Neural cell (in vitro differentiated cells): ENCODE measurements around the gene PLXNA3. TPM values are rescaled to one million over a fixed set of nuclear protein-coding genes. Genes with fewer than 3 reads are reported as not detected.

Source experiments
- H2AFZ ChIP-seq: fragments of 200-600, 300-800 bp; sonication (generic), shearing (Covaris generic); 2 replicates; pipeline ENCODE4 v1.6.0; 2014; ENCODE audit warnings: low read depth, mild to moderate bottlenecking, antibody characterized with exemption, low read length, moderate library complexity
- H3F3A ChIP-seq: fragments of 200-600 bp; shearing (Covaris generic); 2 replicates; pipeline ENCODE4 v1.6.1; 2016; ENCODE audit warnings: mild to moderate bottlenecking, moderate library complexity, mixed read lengths, antibody characterized with exemption, low read length; ENCODE audit not compliant: insufficient read depth, poor library complexity, severe bottlenecking
- H3K27ac ChIP-seq: fragments of 200-600, 300-800 bp; sonication (generic), shearing (Covaris generic); 2 replicates; pipeline ENCODE4 v1.5.1; 2014; ENCODE audit warnings: mild to moderate bottlenecking, low read length, moderate library complexity
- H3K27me3 ChIP-seq: fragments of 300-800, 200-600 bp; sonication (generic), shearing (Covaris generic); 2 replicates; pipeline ENCODE4 v1.6.0; 2014; ENCODE audit warnings: mild to moderate bottlenecking, low read depth, low read length, moderate library complexity; ENCODE audit not compliant: insufficient read depth
- H3K36me3 ChIP-seq: fragments of 300-800, 200-600 bp; sonication (generic), shearing (Covaris generic); 2 replicates; pipeline ENCODE4 v1.5.1; 2014; ENCODE audit warnings: mild to moderate bottlenecking, antibody characterized with exemption, low read length, moderate library complexity; ENCODE audit not compliant: insufficient read depth
- H3K4me2 ChIP-seq: fragments of 300-800, 200-600 bp; sonication (generic), shearing (Covaris generic); 2 replicates; pipeline ENCODE4 v1.6.0; 2014; ENCODE audit warnings: mild to moderate bottlenecking, low read length
- H3K4me3 ChIP-seq: fragments of 300-800, 200-600 bp; sonication (generic), shearing (Covaris generic); 2 replicates; pipeline ENCODE4 v1.5.1; 2014; ENCODE audit warnings: mild to moderate bottlenecking, low read length, moderate library complexity
- H3K79me2 ChIP-seq: fragments of 200-600 bp; shearing (Covaris generic); replicated peaks from 2 replicates; pipeline ENCODE4 v1.6.0; 2014; ENCODE audit warnings: mild to moderate bottlenecking, low read length, moderate library complexity; ENCODE audit not compliant: insufficient read depth
- H3K9ac ChIP-seq: fragments of 300-800, 200-600 bp; sonication (generic), shearing (Covaris generic); 2 replicates; pipeline ENCODE4 v1.6.1; 2016; ENCODE audit warnings: mild to moderate bottlenecking, low read length, mixed read lengths
- H3K9me2 ChIP-seq: fragments of 200-600 bp; shearing (Covaris generic); 2 replicates; pipeline ENCODE4 v1.6.1; 2016; ENCODE audit warnings: mild to moderate bottlenecking, low read length, mixed read lengths; ENCODE audit not compliant: insufficient read depth
- H3K9me3 ChIP-seq: fragments of 200-600, 300-800 bp; sonication (generic), shearing (Covaris generic); 2 replicates; pipeline ENCODE4 v1.6.1; 2016; ENCODE audit warnings: mild to moderate bottlenecking, mixed run types, low read length, moderate library complexity, mixed read lengths
- H4K20me1 ChIP-seq: fragments of 200-600 bp; shearing (Covaris generic); 2 replicates; pipeline ENCODE4 v1.6.1; 2016; ENCODE audit warnings: mild to moderate bottlenecking, mixed run types; ENCODE audit not compliant: insufficient read depth
- CTCF ChIP-seq: fragments of 450-650 bp; IDR thresholded peaks from 2 replicates; pipeline ENCODE4 v1.5.1; 2014; ENCODE audit warnings: antibody characterized with exemption, mild to moderate bottlenecking, moderate library complexity; ENCODE audit not compliant: poor library complexity, severe bottlenecking
- EP300 ChIP-seq: fragments of 450-650 bp; conservative IDR thresholded peaks from 2 replicates; pipeline ENCODE4 v1.6.1; 2014; ENCODE audit warnings: antibody characterized with exemption, mild to moderate bottlenecking, moderate library complexity; ENCODE audit not compliant: poor library complexity, severe bottlenecking
- EZH2 ChIP-seq: fragments of 200-600, 300-800 bp; shearing (Covaris generic), sonication (generic); IDR thresholded peaks from 2 replicates; pipeline ENCODE4 v1.6.1; 2014; ENCODE audit warnings: antibody characterized with exemption, low read length, borderline replicate concordance, mild to moderate bottlenecking; ENCODE audit not compliant: insufficient read depth, poor library complexity, severe bottlenecking
- MXI1 ChIP-seq: fragments of 450-650 bp; conservative IDR thresholded peaks from 2 replicates; pipeline ENCODE4 v1.6.1; 2014; ENCODE audit warnings: antibody characterized with exemption, mild to moderate bottlenecking; ENCODE audit not compliant: poor library complexity, severe bottlenecking
- POLR2AphosphoS5 ChIP-seq: IDR thresholded peaks from 2 replicates; pipeline ENCODE4 v1.6.1; 2012
- RAD21 ChIP-seq: fragments of 450-650 bp; conservative IDR thresholded peaks from 2 replicates; pipeline ENCODE4 v1.6.1; 2014; ENCODE audit warnings: antibody characterized with exemption, mild to moderate bottlenecking, moderate library complexity
- SMC3 ChIP-seq: fragments of 450-650 bp; conservative IDR thresholded peaks from 2 replicates; pipeline ENCODE4 v1.6.1; 2014; ENCODE audit warnings: antibody characterized with exemption, mild to moderate bottlenecking, moderate library complexity; ENCODE audit not compliant: poor library complexity
- TAF1 ChIP-seq: IDR thresholded peaks from 2 replicates; pipeline ENCODE4 v1.6.1; 2012; ENCODE audit warnings: low read depth
- polyA plus RNA-seq: library from polyadenylated mRNA; depleted of rRNA; stranded (reverse); fragments of >200 nt; gene quantifications from 2 replicates; pipeline ENCODE4 v1.2.3, GENCODE V29; 2014
- TF ChIP-seq, protein P1 (sequence below): IDR thresholded peaks from 2 replicates; pipeline ENCODE4 v1.6.1; 2012; ENCODE audit warnings: borderline replicate concordance

PLXNA3 gene
- polyA plus RNA-seq, 1 donor from 2014 or later: 17.2 TPM

GRCh38 chrX:154481911-154482601, 24.0 kb downstream of the PLXNA3 start:
- H3K27me3 ChIP-seq: no peaks in the 10 kb centered on the region
- H3K4me2 ChIP-seq: no peak overlapping the region
- H2AFZ ChIP-seq: no peak overlapping the region
- H4K20me1 ChIP-seq: no peaks in the 10 kb centered on the region
- no peak overlapping the region for H3K9ac ChIP-seq
- H3K4me3 ChIP-seq: no peak overlapping the region
- no peaks in the 10 kb centered on the region for H3K79me2 ChIP-seq
- H3F3A ChIP-seq: no peaks in the 10 kb centered on the region
- no peaks in the 10 kb centered on the region for H3K9me3 ChIP-seq
- no peaks in the 10 kb centered on the region for H3K36me3 ChIP-seq
- TF ChIP-seq SMC3 (no peak), MXI1 (no peak), EP300 (no peak), TAF1 (no peak), EZH2 (no peak), RAD21 (no peak), POLR2AphosphoS5 (no peak), CTCF (no peak)
- TF ChIP-seq, protein P1, sequence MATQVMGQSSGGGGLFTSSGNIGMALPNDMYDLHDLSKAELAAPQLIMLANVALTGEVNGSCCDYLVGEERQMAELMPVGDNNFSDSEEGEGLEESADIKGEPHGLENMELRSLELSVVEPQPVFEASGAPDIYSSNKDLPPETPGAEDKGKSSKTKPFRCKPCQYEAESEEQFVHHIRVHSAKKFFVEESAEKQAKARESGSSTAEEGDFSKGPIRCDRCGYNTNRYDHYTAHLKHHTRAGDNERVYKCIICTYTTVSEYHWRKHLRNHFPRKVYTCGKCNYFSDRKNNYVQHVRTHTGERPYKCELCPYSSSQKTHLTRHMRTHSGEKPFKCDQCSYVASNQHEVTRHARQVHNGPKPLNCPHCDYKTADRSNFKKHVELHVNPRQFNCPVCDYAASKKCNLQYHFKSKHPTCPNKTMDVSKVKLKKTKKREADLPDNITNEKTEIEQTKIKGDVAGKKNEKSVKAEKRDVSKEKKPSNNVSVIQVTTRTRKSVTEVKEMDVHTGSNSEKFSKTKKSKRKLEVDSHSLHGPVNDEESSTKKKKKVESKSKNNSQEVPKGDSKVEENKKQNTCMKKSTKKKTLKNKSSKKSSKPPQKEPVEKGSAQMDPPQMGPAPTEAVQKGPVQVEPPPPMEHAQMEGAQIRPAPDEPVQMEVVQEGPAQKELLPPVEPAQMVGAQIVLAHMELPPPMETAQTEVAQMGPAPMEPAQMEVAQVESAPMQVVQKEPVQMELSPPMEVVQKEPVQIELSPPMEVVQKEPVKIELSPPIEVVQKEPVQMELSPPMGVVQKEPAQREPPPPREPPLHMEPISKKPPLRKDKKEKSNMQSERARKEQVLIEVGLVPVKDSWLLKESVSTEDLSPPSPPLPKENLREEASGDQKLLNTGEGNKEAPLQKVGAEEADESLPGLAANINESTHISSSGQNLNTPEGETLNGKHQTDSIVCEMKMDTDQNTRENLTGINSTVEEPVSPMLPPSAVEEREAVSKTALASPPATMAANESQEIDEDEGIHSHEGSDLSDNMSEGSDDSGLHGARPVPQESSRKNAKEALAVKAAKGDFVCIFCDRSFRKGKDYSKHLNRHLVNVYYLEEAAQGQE: no peak
- H3K9me2 ChIP-seq: no peaks in the 10 kb centered on the region
- no peak overlapping the region for H3K27ac ChIP-seq

DNA sequence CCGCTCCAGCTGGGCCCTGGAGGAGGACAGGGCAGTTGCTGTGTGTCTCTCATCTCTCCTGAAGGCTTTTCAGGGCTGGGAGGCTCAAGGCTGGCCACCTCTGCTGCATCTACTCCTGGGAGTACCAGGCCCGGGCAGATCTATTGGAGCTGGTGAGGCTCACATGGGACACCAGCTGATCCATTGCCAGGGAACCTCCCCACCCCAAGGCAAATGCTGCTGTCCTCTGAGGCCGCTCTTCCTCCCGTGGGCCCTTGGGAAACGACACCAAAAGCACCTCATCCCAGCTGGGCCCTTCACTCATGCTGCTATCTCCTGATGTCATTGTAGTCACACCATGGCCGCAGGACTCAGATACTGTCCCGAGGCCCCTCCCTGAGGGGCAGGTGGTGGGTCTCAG, 24.7 kb downstream of the PLXNA3 start:
- no peak for TF ChIP-seq CTCF
- TF ChIP-seq EZH2: no peak
- no peak for TF ChIP-seq POLR2AphosphoS5
- no peak for TF ChIP-seq RAD21
- TF ChIP-seq EP300: no peak
- TF ChIP-seq, protein P1: no peak
- no peak for TF ChIP-seq TAF1
- no peak for TF ChIP-seq SMC3

More for the DNA sequence above, 24.7 kb downstream of the PLXNA3 start:
- Histone ChIP-seq H3K4me3 (no peak overlapping the region), H3K27ac (no peak overlapping the region), H3K27me3 (no peaks in the 10 kb centered on the region), H4K20me1 (no peaks in the 10 kb centered on the region), H3K4me2 (no peak overlapping the region), H3K9ac (no peak overlapping the region), H3K9me3 (no peaks in the 10 kb centered on the region), H3K36me3 (no peaks in the 10 kb centered on the region), H3K79me2 (no peaks in the 10 kb centered on the region), H2AFZ (no peak overlapping the region), H3F3A (no peaks in the 10 kb centered on the region), H3K9me2 (no peaks in the 10 kb centered on the region)
